Suprapubic skin (tissue), 4 donors: ENCODE measurements around the gene GAP43. TPM values are rescaled to one million over a fixed set of nuclear protein-coding genes. Genes with fewer than 3 reads are reported as not detected.

Experiments
- DNase-seq, 2 donors: peaks; one replicate each; pipeline ENCODE4 v3.0.0-alpha.2; 2019; ENCODE audit warnings: low spot score in 2 of 2
- H3K27ac ChIP-seq: fragments of 200-600 bp; sonication (generic); one replicate; pipeline ENCODE4 v1.5.1; 2019
- H3K27me3 ChIP-seq: fragments of 200-600 bp; sonication (generic); one replicate; pipeline ENCODE4 v1.5.1; 2019
- H3K36me3 ChIP-seq: fragments of 200-600 bp; sonication (generic); one replicate; pipeline ENCODE4 v1.5.1; 2019
- H3K4me1 ChIP-seq: fragments of 200-600 bp; sonication (generic); one replicate; pipeline ENCODE4 v1.5.1; 2019
- H3K4me3 ChIP-seq: fragments of 200-600 bp; sonication (generic); one replicate; pipeline ENCODE4 v1.5.1; 2019; ENCODE audit warnings: mild to moderate bottlenecking
- H3K9me3 ChIP-seq: fragments of 200-600 bp; sonication (generic); one replicate; pipeline ENCODE4 v1.5.1; 2019
- EP300 ChIP-seq: sonication (generic); formaldehyde crosslinking; IDR thresholded peaks from one replicate; pipeline ENCODE4 v1.6.1; 2017; ENCODE audit warnings: antibody characterized with exemption
- POLR2A ChIP-seq, 2 donors: fragments of 450-650 bp; IDR thresholded peaks; one replicate each; pipeline ENCODE4 v1.6.1; 2017; ENCODE audit warnings: antibody characterized with exemption in 2 of 2, mild to moderate bottlenecking in 2 of 2, moderate library complexity in 2 of 2
- POLR2AphosphoS5 ChIP-seq, 3 donors: sonication (generic); formaldehyde crosslinking; IDR thresholded peaks; one replicate each; pipeline ENCODE4 v1.6.1; 2017; ENCODE audit warnings: antibody characterized with exemption in 3 of 3
- WGBS: methylation state at CpG from one replicate; pipeline ENCODE4 v1.1.5; 2018; 5-methylcytosine and 5-hydroxymethylcytosine counted together
- total RNA-seq, 4 donors: library from RNA; depleted of rRNA; stranded (reverse); fragments of >200 nt; gene quantifications; one replicate each; pipeline ENCODE4 v1.1.0, GENCODE V29; 2016
- TF ChIP-seq, protein P1 (sequence below), 2 donors: fragments of 200-600 bp in 1 of 2; fragments of 450-650 bp in 1 of 2; sonication (generic) in 1 of 2; IDR thresholded peaks; one replicate each; pipeline ENCODE4 v1.5.1; 2016 to 2019; ENCODE audit warnings: antibody characterized with exemption in 2 of 2, mild to moderate bottlenecking in 1 of 2, moderate library complexity in 1 of 2

GAP43 gene
- total RNA-seq, 4 donors from 2014 or later = not detected

DNA sequence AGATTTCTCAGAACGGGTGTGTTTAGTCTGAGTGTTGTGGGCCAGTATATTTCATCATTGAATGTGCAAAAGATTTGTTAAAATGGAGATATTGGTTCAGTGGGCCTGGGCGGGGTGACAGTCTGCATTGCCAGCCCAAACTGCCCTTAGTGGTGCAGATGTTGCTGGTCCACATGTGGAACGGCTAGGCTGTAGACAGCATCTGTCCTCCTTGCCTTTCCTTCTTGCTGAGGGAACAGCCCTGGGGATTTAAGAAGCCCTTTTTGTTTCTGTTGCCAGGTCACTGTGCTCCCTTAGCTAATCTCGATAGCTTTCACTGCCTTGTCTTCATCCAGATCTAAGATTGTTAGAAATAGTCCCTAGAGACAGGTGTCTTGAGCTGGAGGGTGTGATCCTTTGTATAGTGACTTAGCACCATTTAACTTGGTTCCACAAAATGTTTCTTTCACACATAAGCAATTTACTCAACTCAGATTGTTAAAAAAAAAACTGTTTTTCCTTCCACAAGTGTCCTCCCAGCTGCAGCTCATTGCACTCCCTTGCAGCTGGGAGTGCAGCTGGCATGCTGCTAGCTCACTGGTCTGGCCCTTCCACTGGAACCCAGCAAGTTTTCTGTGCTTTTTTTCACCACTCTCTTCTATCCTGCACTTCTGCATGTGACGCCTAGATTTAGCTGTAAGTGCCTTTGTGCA is 37.5 kb downstream of the GAP43 start:
- 54% methylated on average over 5 of the region's 5 CpGs for WGBS

GRCh38 chr3:115662356-115662755 is 39.0 kb downstream of the GAP43 start:
- 75% methylated on average over 1 of the region's 1 CpG for WGBS
- TF ChIP-seq EP300 (no peak), POLR2A (IDR thresholded peaks at IDR 0.05) (no peak), POLR2AphosphoS5 (IDR thresholded peaks at IDR 0.05) (no peak)
- TF ChIP-seq, protein P1, sequence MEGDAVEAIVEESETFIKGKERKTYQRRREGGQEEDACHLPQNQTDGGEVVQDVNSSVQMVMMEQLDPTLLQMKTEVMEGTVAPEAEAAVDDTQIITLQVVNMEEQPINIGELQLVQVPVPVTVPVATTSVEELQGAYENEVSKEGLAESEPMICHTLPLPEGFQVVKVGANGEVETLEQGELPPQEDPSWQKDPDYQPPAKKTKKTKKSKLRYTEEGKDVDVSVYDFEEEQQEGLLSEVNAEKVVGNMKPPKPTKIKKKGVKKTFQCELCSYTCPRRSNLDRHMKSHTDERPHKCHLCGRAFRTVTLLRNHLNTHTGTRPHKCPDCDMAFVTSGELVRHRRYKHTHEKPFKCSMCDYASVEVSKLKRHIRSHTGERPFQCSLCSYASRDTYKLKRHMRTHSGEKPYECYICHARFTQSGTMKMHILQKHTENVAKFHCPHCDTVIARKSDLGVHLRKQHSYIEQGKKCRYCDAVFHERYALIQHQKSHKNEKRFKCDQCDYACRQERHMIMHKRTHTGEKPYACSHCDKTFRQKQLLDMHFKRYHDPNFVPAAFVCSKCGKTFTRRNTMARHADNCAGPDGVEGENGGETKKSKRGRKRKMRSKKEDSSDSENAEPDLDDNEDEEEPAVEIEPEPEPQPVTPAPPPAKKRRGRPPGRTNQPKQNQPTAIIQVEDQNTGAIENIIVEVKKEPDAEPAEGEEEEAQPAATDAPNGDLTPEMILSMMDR (IDR thresholded peaks at IDR 0.05) = no peak
- Histone ChIP-seq H3K4me3 (no peak overlapping the region), H3K36me3 (no peaks in the 10 kb centered on the region), H3K4me1 (peaks cover 18% of the 10 kb centered on the region), H3K27ac (no peak overlapping the region), H3K27me3 (no peaks in the 10 kb centered on the region), H3K9me3 (no peaks in the 10 kb centered on the region)
- DNase-seq = no peak

More for the DNA sequence above, 37.5 kb downstream of the GAP43 start:
- Histone ChIP-seq H3K9me3 (no peaks in the 10 kb centered on the region), H3K27ac (no peak overlapping the region), H3K4me1 (peaks cover 18% of the 10 kb centered on the region), H3K27me3 (no peaks in the 10 kb centered on the region), H3K4me3 (no peak overlapping the region), H3K36me3 (no peaks in the 10 kb centered on the region)
- DNase-seq = no peak
- no peak for TF ChIP-seq POLR2AphosphoS5 (IDR thresholded peaks at IDR 0.05)
- no peak for TF ChIP-seq EP300
- no peak for TF ChIP-seq POLR2A (IDR thresholded peaks at IDR 0.05)
- TF ChIP-seq, protein P1 (IDR thresholded peaks at IDR 0.05) = no peak

GRCh38 chr3:115663414-115663813 is 40.1 kb downstream of the GAP43 start:
- H3K27ac ChIP-seq = no peak overlapping the region
- no peak overlapping the region for H3K4me3 ChIP-seq
- no peak for DNase-seq
- H3K9me3 ChIP-seq = no peaks in the 10 kb centered on the region
- TF ChIP-seq POLR2AphosphoS5 (IDR thresholded peaks at IDR 0.05) (no peak), POLR2A (IDR thresholded peaks at IDR 0.05) (no peak), EP300 (no peak)
- TF ChIP-seq, protein P1 (IDR thresholded peaks at IDR 0.05) = no peak
- no peaks in the 10 kb centered on the region for H3K27me3 ChIP-seq
- peaks cover 10% of the 10 kb centered on the region for H3K4me1 ChIP-seq
- no peaks in the 10 kb centered on the region for H3K36me3 ChIP-seq
- 86% methylated on average over 3 of the region's 3 CpGs for WGBS

DNA sequence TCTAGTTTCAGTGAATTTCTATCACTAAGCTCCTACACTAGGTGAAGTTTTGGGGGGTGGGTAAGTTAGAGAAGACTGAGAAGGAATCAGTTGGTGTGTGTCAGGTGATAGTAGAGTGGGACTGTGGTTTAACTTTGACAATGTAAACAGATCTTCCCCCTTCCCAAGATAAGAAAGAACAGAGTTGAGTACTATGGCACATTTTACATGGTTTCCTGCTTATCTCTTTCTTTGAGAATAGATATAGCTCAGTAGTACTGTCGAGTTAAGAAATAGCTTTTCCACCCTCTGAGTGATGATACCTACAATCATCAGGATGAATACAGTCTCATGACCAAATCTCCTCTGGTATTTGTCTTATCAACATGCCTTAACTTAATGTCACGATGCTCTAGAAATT is 42.8 kb downstream of the GAP43 start:
- WGBS = 87% methylated on average over 2 of the region's 2 CpGs
- DNase-seq = no peak
- H3K4me3 ChIP-seq = no peak overlapping the region
- TF ChIP-seq, protein P1 (IDR thresholded peaks at IDR 0.05) = no peak
- no peak for TF ChIP-seq EP300
- no peak for TF ChIP-seq POLR2AphosphoS5 (IDR thresholded peaks at IDR 0.05)
- TF ChIP-seq POLR2A (IDR thresholded peaks at IDR 0.05) = no peak
- H3K27me3 ChIP-seq = no peaks in the 10 kb centered on the region
- no peaks in the 10 kb centered on the region for H3K9me3 ChIP-seq
- no peaks in the 10 kb centered on the region for H3K4me1 ChIP-seq
- no peaks in the 10 kb centered on the region for H3K36me3 ChIP-seq
- H3K27ac ChIP-seq = no peak overlapping the region

DNA sequence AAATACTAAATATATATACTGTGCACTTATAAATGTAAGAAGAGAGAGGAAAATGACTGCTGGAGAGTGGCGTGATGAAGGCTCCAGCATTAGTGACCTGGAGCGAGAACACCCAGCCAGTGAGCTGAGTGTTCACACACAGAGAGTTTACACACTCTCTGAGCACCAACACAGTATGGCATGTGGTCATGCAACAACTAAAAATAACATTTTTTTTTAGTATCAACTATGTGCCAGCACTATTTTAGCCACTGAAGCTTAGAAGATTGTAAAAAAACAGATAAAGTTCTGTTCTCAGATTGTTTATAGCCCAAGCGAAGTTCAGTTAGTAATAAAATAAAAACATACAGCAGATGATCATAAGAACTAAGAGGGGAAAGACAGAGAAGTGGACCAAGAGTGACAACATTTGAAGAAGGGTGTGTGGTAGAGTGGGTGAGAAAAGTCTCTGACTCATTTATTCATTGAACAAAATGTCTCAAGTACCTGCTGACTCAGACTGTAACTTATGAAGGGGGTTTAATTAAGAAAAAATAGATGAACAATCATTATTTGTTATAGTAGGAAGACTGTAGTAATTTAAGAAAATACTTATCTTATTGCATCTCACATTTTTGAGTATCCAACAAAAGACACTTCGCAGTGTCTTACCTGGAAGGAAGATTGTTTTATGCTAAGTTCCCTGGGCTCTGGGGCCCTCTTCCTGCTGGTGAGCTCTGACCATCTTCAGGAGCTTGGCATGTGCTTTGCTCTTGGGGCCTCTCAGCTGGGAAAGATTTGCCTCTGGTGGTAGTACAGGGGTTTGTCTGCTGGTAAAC is 43.8 kb downstream of the GAP43 start:
- H3K36me3 ChIP-seq = no peaks in the 10 kb centered on the region
- peak overlapping the region; percentile 5 for H3K27ac ChIP-seq
- H3K4me3 ChIP-seq = no peak overlapping the region
- TF ChIP-seq POLR2AphosphoS5 (IDR thresholded peaks at IDR 0.05) = no peak
- no peak for TF ChIP-seq POLR2A (IDR thresholded peaks at IDR 0.05)
- TF ChIP-seq, protein P1 (IDR thresholded peaks at IDR 0.05) = no peak
- no peak for TF ChIP-seq EP300
- no peaks in the 10 kb centered on the region for H3K9me3 ChIP-seq
- no peaks in the 10 kb centered on the region for H3K27me3 ChIP-seq
- 83% methylated on average over 4 of the region's 4 CpGs for WGBS
- DNase-seq = no peak
- H3K4me1 ChIP-seq = no peaks in the 10 kb centered on the region
